Stomach (tissue), 9 donors: ENCODE data around the gene RPL36. TPM values are rescaled to one million over a fixed set of nuclear protein-coding genes. Genes with fewer than 3 reads are reported as not detected.
A peak's percentile ranks its signal among the peaks of the same experiment; 100 is the strongest.

ENCODE experiments used
- DNase-seq, 2 donors: peaks; one replicate each; pipeline versions ENCODE4 v3.0.0 to v3.0.0-alpha.2; 2013 to 2019
- H3K27ac ChIP-seq, 5 donors: fragments of 200-600 bp in 4 of 5; sonication (generic) in 4 of 5; one replicate each; pipeline ENCODE4 v1.5.1; 2013 to 2019; ENCODE audit warnings: mild to moderate bottlenecking in 1 of 5, moderate library complexity in 1 of 5
- H3K27me3 ChIP-seq, 3 donors: fragments of 200-600 bp; sonication (generic); one replicate each; pipeline ENCODE4 v1.5.1; 2017 to 2019; ENCODE audit warnings: mixed run types in 1 of 3
- H3K36me3 ChIP-seq, 4 donors: fragments of 200-600 bp; sonication (generic); 1 replicate in 3 of 4; 2 replicates in 1 of 4; pipeline ENCODE4 v1.5.1; 2016 to 2019
- H3K4me1 ChIP-seq, 4 donors: fragments of 200-600 bp; sonication (generic); one replicate each; pipeline ENCODE4 v1.5.1; 2016 to 2019
- H3K4me3 ChIP-seq, 4 donors: fragments of 200-600 bp; sonication (generic) in 3 of 4; one replicate each; pipeline ENCODE4 v1.5.1; 2016 to 2019; ENCODE audit warnings: mild to moderate bottlenecking in 1 of 4
- H3K9me3 ChIP-seq, 4 donors: fragments of 200-600 bp; sonication (generic); one replicate each; pipeline ENCODE4 v1.5.1; 2016 to 2019
- EP300 ChIP-seq: sonication (generic); formaldehyde crosslinking; IDR thresholded peaks from one replicate; pipeline ENCODE4 v1.6.1; 2017; ENCODE audit warnings: antibody characterized with exemption
- POLR2A ChIP-seq, 4 donors: fragments of 450-650 bp; IDR thresholded peaks; one replicate each; pipeline ENCODE4 v1.6.1; 2016; ENCODE audit warnings: antibody characterized with exemption in 4 of 4, control low read depth in 2 of 4, mild to moderate bottlenecking in 1 of 4, moderate library complexity in 1 of 4
- POLR2AphosphoS5 ChIP-seq, 3 donors: sonication (generic); formaldehyde crosslinking; IDR thresholded peaks; one replicate each; pipeline ENCODE4 v1.6.1; 2016; ENCODE audit warnings: antibody characterized with exemption in 3 of 3
- WGBS, 5 donors: extraction: QIAGEN DNeasy Blood & Tissue Kit in 3 of 5; methylation state at CpG; one replicate each; pipeline versions ENCODE4 v1.1.5 to v1.1.7; 2013 to 2018; 5-methylcytosine and 5-hydroxymethylcytosine counted together
- intact Hi-C: fragments of 100-400 bp; cut with DNase I; formaldehyde crosslinking; loops from one replicate; pipeline ENCODE4 v1.15.1; 2023; ENCODE audit warnings: low total_unique reads
- polyA plus RNA-seq, 3 donors: library from polyadenylated mRNA; stranded (reverse); fragments of 200-250 nt; gene quantifications; one replicate each; pipeline ENCODE4 v1.2.3, GENCODE V29; 2013
- total RNA-seq, 5 donors: library from RNA; depleted of rRNA; stranded (reverse); fragments of >200 nt; gene quantifications; one replicate each; pipeline versions ENCODE4 v1.1.0 to v1.2.3, GENCODE V29; 2014 to 2016
- TF ChIP-seq, protein P1 (sequence below), 7 experiments: fragments of 450-650 bp in 4 of 7; fragments of 200-600 bp in 3 of 7; sonication (generic) in 3 of 7; IDR thresholded peaks; one replicate each; pipeline ENCODE4 v1.5.1; 2016 to 2019; ENCODE audit warnings: antibody characterized with exemption in 7 of 7, control low read depth in 2 of 7, mild to moderate bottlenecking in 1 of 7
- donor health status: healthy with polysubstance abuse.
- donor health status: Bipolar disorder and iron deficiency.
- donor health status: healthy.

Gene RPL36
- total and polyA plus RNA-seq, 8 donors, result 121 to 2,132 (median 649) TPM

DNA sequence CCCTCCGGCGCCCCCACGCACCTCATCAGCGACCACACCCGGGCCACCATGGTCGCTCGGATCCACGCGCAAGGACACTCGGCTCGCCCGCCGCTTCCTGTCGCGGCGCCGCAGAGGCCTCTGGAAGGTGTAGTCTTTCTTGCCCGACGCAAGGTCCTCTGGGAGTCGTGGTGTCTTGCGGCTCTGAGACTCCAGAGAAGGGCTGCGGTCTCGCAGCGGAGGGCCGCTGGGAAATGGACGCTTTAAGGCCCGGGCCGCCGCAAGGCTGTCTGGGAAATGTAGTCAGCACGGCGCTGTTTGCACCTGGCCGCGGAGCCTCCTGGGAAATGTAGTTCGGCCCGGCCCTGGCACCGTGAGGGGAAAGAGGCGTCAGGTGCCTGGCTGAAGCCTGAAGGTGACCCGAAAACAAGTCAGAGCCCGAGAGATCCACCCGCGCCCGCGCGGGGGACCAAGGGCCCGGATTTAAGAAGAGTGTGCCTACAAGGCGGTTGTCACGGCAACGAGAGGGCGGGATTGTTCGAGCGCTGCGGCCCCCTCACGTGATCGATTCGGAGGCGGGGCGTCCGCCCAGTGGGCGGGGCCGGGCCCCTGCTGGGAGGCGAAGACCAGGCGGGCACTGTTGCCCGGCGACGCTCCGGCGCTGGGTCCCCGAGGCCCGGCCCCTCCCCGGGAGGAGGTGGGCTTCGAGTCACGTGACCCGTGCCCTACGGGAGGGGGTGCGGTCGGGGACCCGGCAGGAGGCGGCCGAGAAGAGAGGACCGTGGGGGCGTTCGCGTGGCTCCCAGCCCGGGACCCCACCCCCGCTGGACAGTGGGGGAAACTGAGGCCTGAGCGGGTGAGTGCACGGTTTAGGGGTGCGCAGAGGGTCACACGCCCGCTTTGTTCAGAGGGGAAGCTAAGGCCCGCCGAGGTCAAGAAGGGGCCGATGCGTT is 9.4 kb upstream of the RPL36 start, which contains the start of the genes HSD11B1L and MICOS13:
Gene HSD11B1L, plus strand, starts transcription at position 591 of the 932 bp plus-strand sequence. CDS start 3,806 bp downstream, outside the sequence.
Gene MICOS13, minus strand, starts transcription at position 80 of the 932 bp plus-strand sequence. Its CDS starts 30 bp downstream, at position 50.
- Histone ChIP-seq H3K27ac (peak within 1 kb of the TSS; percentile 85 to 94 (median 91)), H3K27me3 (no peaks in the 10 kb centered on the region), H3K36me3 (peaks cover 0 to 13% (median 12%) of the 10 kb centered on the region in 4 donors), H3K4me3 (peak within 1 kb of the TSS; percentile 70 to 98 (median 80)), H3K9me3 (no peaks in the 10 kb centered on the region), H3K4me1 (peaks cover 13 to 26% (median 24%) of the 10 kb centered on the region in 4 donors)
- intact Hi-C loops, result no loop called here
- TF ChIP-seq POLR2AphosphoS5 (IDR thresholded peaks at IDR 0.05), result peak; percentile 65 to 93 (median 88)
- TF ChIP-seq EP300, result no peak
- TF ChIP-seq, protein P1, sequence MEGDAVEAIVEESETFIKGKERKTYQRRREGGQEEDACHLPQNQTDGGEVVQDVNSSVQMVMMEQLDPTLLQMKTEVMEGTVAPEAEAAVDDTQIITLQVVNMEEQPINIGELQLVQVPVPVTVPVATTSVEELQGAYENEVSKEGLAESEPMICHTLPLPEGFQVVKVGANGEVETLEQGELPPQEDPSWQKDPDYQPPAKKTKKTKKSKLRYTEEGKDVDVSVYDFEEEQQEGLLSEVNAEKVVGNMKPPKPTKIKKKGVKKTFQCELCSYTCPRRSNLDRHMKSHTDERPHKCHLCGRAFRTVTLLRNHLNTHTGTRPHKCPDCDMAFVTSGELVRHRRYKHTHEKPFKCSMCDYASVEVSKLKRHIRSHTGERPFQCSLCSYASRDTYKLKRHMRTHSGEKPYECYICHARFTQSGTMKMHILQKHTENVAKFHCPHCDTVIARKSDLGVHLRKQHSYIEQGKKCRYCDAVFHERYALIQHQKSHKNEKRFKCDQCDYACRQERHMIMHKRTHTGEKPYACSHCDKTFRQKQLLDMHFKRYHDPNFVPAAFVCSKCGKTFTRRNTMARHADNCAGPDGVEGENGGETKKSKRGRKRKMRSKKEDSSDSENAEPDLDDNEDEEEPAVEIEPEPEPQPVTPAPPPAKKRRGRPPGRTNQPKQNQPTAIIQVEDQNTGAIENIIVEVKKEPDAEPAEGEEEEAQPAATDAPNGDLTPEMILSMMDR (IDR thresholded peaks at IDR 0.05), result peak in 1 of 7 experiments; percentile 9
- no peak for TF ChIP-seq POLR2A (IDR thresholded peaks at IDR 0.05)
- 0 to 2% (median 1%) methylated on average over 59 to 94 of the region's 94 CpGs for WGBS, 5 donors
- peak; percentile 98 to 100 for DNase-seq

DNA sequence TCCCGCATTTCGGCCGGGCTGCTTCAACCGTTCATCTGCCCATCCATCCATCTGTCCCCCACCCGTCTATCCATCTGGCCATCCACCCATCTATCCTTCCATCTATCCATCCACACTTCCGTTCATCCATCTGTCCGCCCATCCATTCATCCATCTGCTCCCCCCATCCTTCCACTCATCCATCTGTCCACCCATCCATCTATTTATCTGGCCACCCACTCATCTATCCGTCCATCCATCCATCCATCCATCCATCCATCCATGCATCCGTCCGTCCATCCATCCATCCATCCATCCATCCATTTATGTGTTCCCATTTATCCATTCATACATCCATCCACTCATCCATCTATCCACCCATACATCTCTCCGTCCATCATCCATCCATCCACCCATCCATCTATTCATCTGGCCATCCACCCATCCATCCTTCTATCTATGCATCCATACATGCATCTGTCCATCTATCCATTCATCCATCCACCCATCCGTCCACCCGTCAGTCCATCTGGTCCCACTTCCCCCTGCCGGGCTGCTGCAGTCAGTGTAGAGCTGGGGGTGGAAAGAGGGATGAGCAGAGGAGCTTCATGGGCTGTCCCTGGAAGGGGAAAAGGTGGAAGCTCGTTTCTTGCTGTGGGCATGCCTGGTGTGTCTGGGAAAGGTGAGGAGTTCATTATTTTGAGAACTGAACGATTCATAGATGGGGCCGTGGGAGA is 8.5 kb upstream of the RPL36 start:
- peak overlapping the region; percentile 70 to 98 (median 80) for H3K4me3 ChIP-seq
- WGBS, 5 donors, result 61 to 67% (median 63%) methylated on average over 17 of the region's 17 CpGs
- peak in 1 of 2 donors; percentile 8 for DNase-seq
- peaks cover 18 to 31% (median 28%) of the 10 kb centered on the region in 4 donors for H3K4me1 ChIP-seq
- peaks cover 0 to 13% (median 12%) of the 10 kb centered on the region in 4 donors for H3K36me3 ChIP-seq
- no peaks in the 10 kb centered on the region for H3K9me3 ChIP-seq
- no peaks in the 10 kb centered on the region for H3K27me3 ChIP-seq
- no peak for TF ChIP-seq POLR2A (IDR thresholded peaks at IDR 0.05)
- no peak for TF ChIP-seq EP300
- TF ChIP-seq, protein P1 (IDR thresholded peaks at IDR 0.05), result no peak
- no peak for TF ChIP-seq POLR2AphosphoS5 (IDR thresholded peaks at IDR 0.05)
- H3K27ac ChIP-seq, result peak overlapping the region in 2 of 5 donors; percentile 90 to 91
- intact Hi-C loops, result no loop called here

DNA sequence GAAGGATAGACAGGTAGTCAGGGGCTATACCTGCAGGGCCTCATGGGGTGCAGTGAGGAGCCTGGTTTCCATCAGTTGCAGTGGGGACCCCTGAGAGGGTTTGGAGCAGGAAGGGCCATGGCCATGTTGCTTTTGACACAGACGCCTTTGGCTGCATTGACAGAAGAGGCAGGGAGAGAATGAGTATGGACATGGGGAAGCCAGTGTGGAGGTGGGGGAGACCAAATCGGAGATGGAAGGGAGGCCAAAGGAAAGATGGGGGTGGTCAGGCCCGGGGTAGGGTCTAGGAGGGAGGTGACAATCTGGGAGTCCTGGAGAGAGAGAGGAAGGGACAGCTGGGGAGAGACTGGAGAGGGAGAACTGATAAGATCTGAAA is 8.0 kb upstream of the RPL36 start:
- no peak overlapping the region for H3K4me3 ChIP-seq
- intact Hi-C loops, result no loop called here
- no peaks in the 10 kb centered on the region for H3K9me3 ChIP-seq
- 87 to 95% (median 89%) methylated on average over 3 of the region's 3 CpGs for WGBS, 5 donors
- H3K4me1 ChIP-seq, result peaks cover 18 to 36% (median 30%) of the 10 kb centered on the region in 4 donors
- DNase-seq, result no peak
- no peaks in the 10 kb centered on the region for H3K27me3 ChIP-seq
- peaks cover 0 to 13% (median 12%) of the 10 kb centered on the region in 4 donors for H3K36me3 ChIP-seq
- no peak for TF ChIP-seq POLR2AphosphoS5 (IDR thresholded peaks at IDR 0.05)
- no peak for TF ChIP-seq EP300
- TF ChIP-seq, protein P1 (IDR thresholded peaks at IDR 0.05), result no peak
- TF ChIP-seq POLR2A (IDR thresholded peaks at IDR 0.05), result no peak
- no peak overlapping the region for H3K27ac ChIP-seq
